Measurements from ENCODE around the gene IFNLR1. TPM values are rescaled to one million over a fixed set of nuclear protein-coding genes. Genes with fewer than 3 reads are reported as not detected.

IFNLR1 gene
- total and polyA plus RNA-seq, 8 donors = 2.3 to 8.4 (median 4.0) TPM

- no peak for FAIRE-seq
- peak overlapping the region in 3 of 4 donors; percentile 52 to 63 (median 62) for H3K4me3 ChIP-seq
- ATAC-seq = no peak
- H3K27me3 ChIP-seq = no peaks in the 10 kb centered on the region
- no peaks in the 10 kb centered on the region for H3K36me3 ChIP-seq
- TF ChIP-seq, protein P1, sequence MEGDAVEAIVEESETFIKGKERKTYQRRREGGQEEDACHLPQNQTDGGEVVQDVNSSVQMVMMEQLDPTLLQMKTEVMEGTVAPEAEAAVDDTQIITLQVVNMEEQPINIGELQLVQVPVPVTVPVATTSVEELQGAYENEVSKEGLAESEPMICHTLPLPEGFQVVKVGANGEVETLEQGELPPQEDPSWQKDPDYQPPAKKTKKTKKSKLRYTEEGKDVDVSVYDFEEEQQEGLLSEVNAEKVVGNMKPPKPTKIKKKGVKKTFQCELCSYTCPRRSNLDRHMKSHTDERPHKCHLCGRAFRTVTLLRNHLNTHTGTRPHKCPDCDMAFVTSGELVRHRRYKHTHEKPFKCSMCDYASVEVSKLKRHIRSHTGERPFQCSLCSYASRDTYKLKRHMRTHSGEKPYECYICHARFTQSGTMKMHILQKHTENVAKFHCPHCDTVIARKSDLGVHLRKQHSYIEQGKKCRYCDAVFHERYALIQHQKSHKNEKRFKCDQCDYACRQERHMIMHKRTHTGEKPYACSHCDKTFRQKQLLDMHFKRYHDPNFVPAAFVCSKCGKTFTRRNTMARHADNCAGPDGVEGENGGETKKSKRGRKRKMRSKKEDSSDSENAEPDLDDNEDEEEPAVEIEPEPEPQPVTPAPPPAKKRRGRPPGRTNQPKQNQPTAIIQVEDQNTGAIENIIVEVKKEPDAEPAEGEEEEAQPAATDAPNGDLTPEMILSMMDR (IDR thresholded peaks at IDR 0.05) = no peak
- H3K9me3 ChIP-seq = no peaks in the 10 kb centered on the region
- H3K27ac ChIP-seq = peak overlapping the region; percentile 85 to 88 (median 86)
- 41 to 43% methylated on average over 13 of the region's 13 CpGs for WGBS, 2 donors
- peaks cover 12 to 14% (median 13%) of the 10 kb centered on the region in 3 donors for H3K4me1 ChIP-seq
- DNase-seq = no peak
- intact Hi-C loops (cut with DNase I) = loop anchor here in 1 of 3 donors (10.0 kb wide), 1 partner anchor 111 kb away; no protein-coding TSS in a partner anchor
Observed at GRCh38 chr1:24186031-24186710, 918 bp downstream of the IFNLR1 start.

DNA sequence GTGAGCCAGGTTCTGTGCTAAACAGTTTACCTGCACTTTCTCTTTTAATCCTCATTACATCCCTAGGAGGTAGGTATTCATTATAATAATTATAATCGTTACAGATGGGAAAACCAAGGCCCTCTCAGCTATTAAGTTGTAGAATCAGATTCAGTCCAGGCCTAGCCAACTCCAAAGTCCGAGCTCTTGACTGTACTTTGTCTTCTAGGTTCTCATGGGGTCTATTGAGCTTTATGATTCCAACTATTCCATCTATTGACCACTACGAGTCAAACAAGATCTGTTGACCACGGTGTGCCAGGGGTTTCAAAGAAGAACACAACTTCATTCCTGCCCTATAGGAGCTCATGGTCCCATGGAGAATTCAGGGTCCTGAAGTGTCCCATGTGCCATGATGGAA lies 2.0 kb downstream of the IFNLR1 start:
- no peaks in the 10 kb centered on the region for H3K36me3 ChIP-seq
- ATAC-seq (no peak), FAIRE-seq (no peak), DNase-seq (no peak)
- H3K4me3 ChIP-seq = no peak overlapping the region
- 68 to 69% methylated on average over 4 of the region's 4 CpGs for WGBS, 2 donors
- intact Hi-C loops (cut with DNase I) = loop anchor here in 1 of 3 donors (10.0 kb wide), 1 partner anchor 110 kb away; no protein-coding TSS in a partner anchor
- TF ChIP-seq, protein P1 (IDR thresholded peaks at IDR 0.05) = no peak
- H3K27me3 ChIP-seq = no peaks in the 10 kb centered on the region
- peaks cover 18 to 21% (median 19%) of the 10 kb centered on the region in 3 donors for H3K4me1 ChIP-seq
- no peak overlapping the region for H3K27ac ChIP-seq
- H3K9me3 ChIP-seq = no peaks in the 10 kb centered on the region

DNA sequence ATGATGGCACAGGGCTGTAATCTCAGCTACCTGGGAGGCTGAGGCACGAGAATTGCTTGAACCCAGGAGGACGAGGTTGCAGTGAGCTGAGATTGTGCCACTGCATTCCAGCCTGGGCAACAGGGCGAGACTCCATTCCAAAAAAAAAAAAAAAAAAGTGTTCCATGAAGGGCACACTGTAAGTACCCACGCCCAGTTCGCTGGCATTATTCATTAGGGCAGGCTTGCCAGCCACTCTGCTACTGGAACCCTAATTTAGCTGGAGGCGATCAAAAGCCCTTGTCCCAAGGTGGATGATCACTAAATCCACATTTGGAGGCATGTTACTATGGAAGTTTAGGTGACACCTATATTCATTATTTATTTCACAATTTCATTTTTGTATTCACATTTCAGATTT lies 5.0 kb downstream of the IFNLR1 start:
- intact Hi-C loops (cut with DNase I) = loop anchor here in 1 of 3 donors (10.0 kb wide), 1 partner anchor 107 kb away; no protein-coding TSS in a partner anchor
- FAIRE-seq = no peak
- no peaks in the 10 kb centered on the region for H3K9me3 ChIP-seq
- H3K4me1 ChIP-seq = peaks cover 18 to 34% (median 33%) of the 10 kb centered on the region in 3 donors
- no peak for DNase-seq
- H3K27ac ChIP-seq = peak overlapping the region in 3 of 4 donors; percentile 17 to 55 (median 40)
- H3K4me3 ChIP-seq = no peak overlapping the region
- ATAC-seq = peak; percentile 4 to 42 (median 19)
- H3K27me3 ChIP-seq = no peaks in the 10 kb centered on the region
- TF ChIP-seq, protein P1 (IDR thresholded peaks at IDR 0.05) = no peak
- no peaks in the 10 kb centered on the region for H3K36me3 ChIP-seq
- 23 to 29% methylated on average over 6 of the region's 6 CpGs for WGBS, 2 donors

DNA sequence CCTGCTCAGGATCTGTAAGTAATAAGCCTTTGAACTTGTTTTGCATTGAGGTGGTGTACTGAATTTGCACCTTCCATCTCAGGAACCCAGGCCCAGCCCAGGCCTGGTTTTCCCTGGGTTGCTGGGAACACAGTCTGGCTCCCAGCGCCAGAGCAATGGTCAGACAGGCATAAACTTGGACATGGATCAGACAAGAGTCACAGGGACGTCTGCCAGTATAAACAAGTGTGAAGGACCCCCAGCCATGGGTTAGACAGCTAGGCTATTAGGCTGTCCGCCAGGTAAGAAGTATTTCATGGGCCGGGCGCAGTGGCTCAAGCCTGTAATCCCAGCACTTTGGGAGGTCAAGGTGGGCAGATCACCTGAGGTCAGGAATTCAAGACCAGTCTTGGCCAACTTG lies 5.5 kb downstream of the IFNLR1 start:
- Histone ChIP-seq H3K36me3 (no peaks in the 10 kb centered on the region), H3K4me3 (no peak overlapping the region), H3K9me3 (no peaks in the 10 kb centered on the region), H3K27me3 (no peaks in the 10 kb centered on the region), H3K27ac (peak overlapping the region; percentile 13 to 55 (median 28)), H3K4me1 (peaks cover 18 to 34% (median 33%) of the 10 kb centered on the region in 3 donors)
- TF ChIP-seq, protein P1 (IDR thresholded peaks at IDR 0.05) = no peak
- FAIRE-seq (no peak), DNase-seq (peak in 5 of 6 donors; percentile 64 to 87 (median 76)), ATAC-seq (peak; percentile 70 to 89 (median 85))
- WGBS, 2 donors = 8 to 18% methylated on average over 5 of the region's 5 CpGs
- intact Hi-C loops (cut with DNase I) = loop anchor here in 1 of 3 donors (10.0 kb wide), 1 partner anchor 107 kb away; no protein-coding TSS in a partner anchor

- no peak for DNase-seq
Observed at GRCh38 chr1:24180676-24181075, 6.4 kb downstream of the IFNLR1 start.

More at GRCh38 chr1:24180676-24181075, 6.4 kb downstream of the IFNLR1 start:
- intact Hi-C loops (cut with DNase I) = loop anchor here in 1 of 3 donors (10.0 kb wide), 1 partner anchor 106 kb away; no protein-coding TSS in a partner anchor
- H3K9me3 ChIP-seq = no peaks in the 10 kb centered on the region
- H3K27ac ChIP-seq = peak overlapping the region; percentile 13 to 55 (median 28)
- no peak for FAIRE-seq
- H3K36me3 ChIP-seq = no peaks in the 10 kb centered on the region
- 85 to 92% methylated on average over 6 of the region's 6 CpGs for whole genome bisulfite sequencing, 2 donors
- TF ChIP-seq, protein P1 (IDR thresholded peaks at IDR 0.05) = no peak
- no peak for ATAC-seq
- no peaks in the 10 kb centered on the region for H3K27me3 ChIP-seq
- H3K4me3 ChIP-seq = no peak overlapping the region
- H3K4me1 ChIP-seq = peaks cover 18 to 34% (median 33%) of the 10 kb centered on the region in 3 donors
